DND-41 (cell line): Measurements from ENCODE around the gene CROCC.

Experiments used
- EZH2 ChIP-seq: IDR thresholded peaks from 3 replicates; pipeline ENCODE4 v1.6.1; 2012; ENCODE audit warnings: borderline replicate concordance, low read depth, mild to moderate bottlenecking, moderate library complexity, low read length, inconsistent platforms; ENCODE audit not compliant: severe bottlenecking
- TF ChIP-seq, protein P1 (sequence below): IDR thresholded peaks from 2 replicates; pipeline ENCODE4 v1.5.1; 2012; ENCODE audit warnings: borderline replicate concordance, low read length, moderate library complexity, mild to moderate bottlenecking; ENCODE audit not compliant: poor library complexity, severe bottlenecking; ENCODE audit errors: extremely low read depth

DNA sequence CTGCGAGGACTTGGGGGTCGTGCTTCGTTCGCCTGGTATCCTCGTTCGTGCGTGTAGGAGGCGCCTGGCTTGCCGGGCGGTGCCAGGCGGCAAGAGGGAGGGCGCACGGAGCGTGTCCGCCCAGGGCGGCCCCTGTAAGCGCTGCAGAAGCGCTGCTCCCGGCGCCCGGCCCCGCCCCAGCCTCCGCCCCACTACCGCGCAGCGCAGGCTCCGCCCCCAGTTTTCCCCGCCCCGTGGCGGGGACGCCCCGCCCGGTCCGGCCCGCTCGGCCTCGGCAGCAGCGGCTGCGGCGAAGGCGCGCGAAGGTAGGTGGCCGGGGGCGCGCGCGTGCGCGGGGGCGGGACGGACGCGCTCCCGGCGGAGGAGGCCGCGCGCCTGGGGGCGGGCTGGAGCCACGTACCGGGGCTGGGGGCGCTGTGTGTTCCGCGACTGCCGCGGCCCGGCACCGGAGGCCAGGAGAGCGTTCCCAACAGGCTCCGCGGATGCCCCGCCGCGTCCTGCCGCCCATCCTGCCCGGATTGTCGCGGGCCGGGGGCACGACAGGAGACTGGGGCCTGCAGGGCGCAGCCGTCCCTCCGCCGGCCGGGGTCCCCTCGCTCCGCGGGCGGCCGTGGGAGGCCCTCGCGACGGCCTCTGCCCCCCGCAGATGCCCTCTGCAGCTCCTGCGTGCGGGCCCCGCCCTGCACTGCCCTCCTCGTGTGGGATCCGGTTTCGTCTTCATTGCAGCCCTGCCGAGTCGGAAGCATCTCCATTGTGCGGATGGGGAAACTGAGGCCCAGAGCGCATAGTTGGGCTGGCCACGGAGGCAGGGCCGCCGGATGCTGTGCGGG, 7.7 kb upstream of the CROCC start:
- TF ChIP-seq EZH2: no peak
- TF ChIP-seq, protein P1, sequence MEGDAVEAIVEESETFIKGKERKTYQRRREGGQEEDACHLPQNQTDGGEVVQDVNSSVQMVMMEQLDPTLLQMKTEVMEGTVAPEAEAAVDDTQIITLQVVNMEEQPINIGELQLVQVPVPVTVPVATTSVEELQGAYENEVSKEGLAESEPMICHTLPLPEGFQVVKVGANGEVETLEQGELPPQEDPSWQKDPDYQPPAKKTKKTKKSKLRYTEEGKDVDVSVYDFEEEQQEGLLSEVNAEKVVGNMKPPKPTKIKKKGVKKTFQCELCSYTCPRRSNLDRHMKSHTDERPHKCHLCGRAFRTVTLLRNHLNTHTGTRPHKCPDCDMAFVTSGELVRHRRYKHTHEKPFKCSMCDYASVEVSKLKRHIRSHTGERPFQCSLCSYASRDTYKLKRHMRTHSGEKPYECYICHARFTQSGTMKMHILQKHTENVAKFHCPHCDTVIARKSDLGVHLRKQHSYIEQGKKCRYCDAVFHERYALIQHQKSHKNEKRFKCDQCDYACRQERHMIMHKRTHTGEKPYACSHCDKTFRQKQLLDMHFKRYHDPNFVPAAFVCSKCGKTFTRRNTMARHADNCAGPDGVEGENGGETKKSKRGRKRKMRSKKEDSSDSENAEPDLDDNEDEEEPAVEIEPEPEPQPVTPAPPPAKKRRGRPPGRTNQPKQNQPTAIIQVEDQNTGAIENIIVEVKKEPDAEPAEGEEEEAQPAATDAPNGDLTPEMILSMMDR: peak; percentile 36
